Testis (tissue), 3 donors: ENCODE data around the gene KLHL29. TPM values are rescaled to one million over a fixed set of nuclear protein-coding genes. Genes with fewer than 3 reads are reported as not detected.
A peak's percentile ranks its signal among the peaks of the same experiment; 100 is the strongest.

ENCODE experiments used
- DNase-seq: peaks from one replicate; pipeline ENCODE4 v3.0.0-alpha.2; 2019
- H3K27ac ChIP-seq, 2 donors: fragments of 200-600 bp; sonication (generic); one replicate each; pipeline ENCODE4 v1.5.1; 2019
- H3K27me3 ChIP-seq: fragments of 200-600 bp; sonication (generic); one replicate; pipeline ENCODE4 v1.5.1; 2019
- H3K36me3 ChIP-seq: fragments of 200-600 bp; sonication (generic); one replicate; pipeline ENCODE4 v1.5.1; 2017; ENCODE audit warnings: low read depth; ENCODE audit errors: missing control alignments
- H3K4me1 ChIP-seq: fragments of 200-600 bp; sonication (generic); one replicate; pipeline ENCODE4 v1.5.1; 2019
- H3K4me3 ChIP-seq, 2 donors: fragments of 200-600 bp; sonication (generic); one replicate each; pipeline ENCODE4 v1.5.1; 2017 to 2019
- H3K9me3 ChIP-seq: fragments of 200-600 bp; sonication (generic); one replicate; pipeline ENCODE4 v1.5.1; 2017
- CTCF ChIP-seq, 3 experiments: fragments of 450-650 bp in 2 of 3; fragments of 200-600 bp in 1 of 3; sonication (generic) in 1 of 3; IDR thresholded peaks; one replicate each; pipeline ENCODE4 v1.5.1; 2016 to 2019; ENCODE audit warnings: antibody characterized with exemption in 3 of 3, mild to moderate bottlenecking in 2 of 3, moderate library complexity in 1 of 3
- POLR2A ChIP-seq: fragments of 450-650 bp; IDR thresholded peaks from one replicate; pipeline ENCODE4 v1.6.1; 2017; ENCODE audit warnings: antibody characterized with exemption, mild to moderate bottlenecking, moderate library complexity
- WGBS, 2 donors: methylation state at CpG; one replicate each; pipeline ENCODE4 v1.1.5; 2018; 5-methylcytosine and 5-hydroxymethylcytosine counted together
- intact Hi-C: fragments of 100-400 bp; cut with DNase I; formaldehyde crosslinking; loops from one replicate; pipeline ENCODE4 v1.15.1; 2023; ENCODE audit warnings: low total_unique reads
- polyA plus RNA-seq: library from polyadenylated mRNA; stranded (reverse); fragments of 350-450 nt; fragmentation: Illumina TruSeq; extraction: RNeasy Lipid Tissue Mini Kit (QIAGEN cat#74804); gene quantifications from one replicate; pipeline ENCODE4 v1.2.3, GENCODE V29; 2014; ENCODE audit warnings: low read depth, low replicate concordance; ENCODE audit not compliant: insufficient read depth
- total RNA-seq, 2 donors: library from RNA; depleted of rRNA; stranded (reverse); fragments of >200 nt; gene quantifications; one replicate each; pipeline ENCODE4 v1.2.3, GENCODE V29; 2016

Gene KLHL29
- total and polyA plus RNA-seq, 3 donors from 2014 or later = 3.3 to 10.9 (median 7.9) TPM

DNA sequence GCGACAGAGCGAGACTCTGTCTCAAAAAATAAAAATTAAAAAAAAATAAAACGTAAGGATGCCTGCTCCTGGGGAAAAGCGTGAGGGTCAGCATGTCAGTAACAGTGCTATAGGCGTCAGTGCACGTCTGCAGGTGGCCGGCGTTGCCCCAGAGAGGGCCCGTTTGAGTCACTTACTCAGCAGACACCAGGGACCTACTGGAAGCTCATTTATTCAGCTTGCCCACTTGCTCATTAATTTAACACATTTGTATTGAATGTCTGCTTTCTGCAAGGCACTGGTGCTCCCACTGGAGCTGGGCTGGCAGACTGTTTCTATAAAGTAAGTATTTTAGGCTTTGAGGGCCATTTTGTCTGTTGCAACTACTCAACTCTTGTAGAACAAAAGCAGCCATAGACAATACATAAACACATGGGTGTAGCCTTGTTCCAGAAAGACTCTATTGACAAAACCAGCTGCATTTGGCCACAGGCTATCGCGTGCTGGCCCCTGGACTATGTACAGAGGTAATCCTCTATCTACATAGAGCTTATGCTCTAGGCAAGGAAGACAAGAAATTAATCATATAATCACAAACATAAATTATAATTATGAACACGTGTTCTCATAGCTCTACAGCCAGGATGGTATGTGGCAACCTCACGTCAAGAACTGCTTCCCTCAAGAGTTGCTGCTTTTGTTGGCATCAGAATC is 73.2 kb downstream of the KLHL29 start:
- 94% methylated on average over 13 of the region's 13 CpGs for WGBS, 2 donors
- TF ChIP-seq POLR2A (no peak), CTCF (IDR thresholded peaks at IDR 0.05) (no peak)

GRCh38 chr2:23459032-23459431 is 74.1 kb downstream of the KLHL29 start:
- no peak for DNase-seq
- Histone ChIP-seq H3K4me3 (no peak overlapping the region), H3K27me3 (no peaks in the 10 kb centered on the region), H3K4me1 (no peaks in the 10 kb centered on the region), H3K9me3 (no peaks in the 10 kb centered on the region), H3K27ac (no peak overlapping the region), H3K36me3 (no peaks in the 10 kb centered on the region)
- intact Hi-C loops = no loop called here
- WGBS, 2 donors = 88 to 91% methylated on average over 2 of the region's 2 CpGs
- no peak for TF ChIP-seq POLR2A
- no peak for TF ChIP-seq CTCF (IDR thresholded peaks at IDR 0.05)

More for the DNA sequence above, 73.2 kb downstream of the KLHL29 start:
- Histone ChIP-seq H3K4me3 (no peak overlapping the region), H3K9me3 (no peaks in the 10 kb centered on the region), H3K27me3 (no peaks in the 10 kb centered on the region), H3K36me3 (no peaks in the 10 kb centered on the region), H3K27ac (no peak overlapping the region), H3K4me1 (no peaks in the 10 kb centered on the region)
- DNase-seq = no peak
- intact Hi-C loops = no loop called here

DNA sequence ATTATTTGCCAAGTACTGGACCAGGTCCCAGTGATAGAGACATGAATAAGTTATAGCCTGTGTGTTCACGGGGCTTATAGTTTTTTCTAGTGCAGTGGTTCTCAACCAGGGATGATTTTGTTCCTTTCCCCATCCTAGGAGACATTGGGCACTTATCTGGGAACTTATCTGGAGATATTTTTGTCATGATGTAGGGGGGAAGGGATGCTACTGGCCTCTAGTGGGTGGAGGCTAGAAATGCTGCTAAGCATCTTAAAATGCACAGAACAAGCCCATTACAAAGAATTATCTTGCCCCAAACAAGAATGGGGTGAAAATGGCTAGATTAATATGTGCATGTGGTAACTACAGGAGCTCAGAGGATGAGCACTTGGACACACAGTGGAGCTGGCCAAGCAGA is 75.2 kb downstream of the KLHL29 start:
- Histone ChIP-seq H3K27me3 (no peaks in the 10 kb centered on the region), H3K27ac (no peak overlapping the region), H3K4me3 (no peak overlapping the region), H3K36me3 (no peaks in the 10 kb centered on the region), H3K9me3 (no peaks in the 10 kb centered on the region), H3K4me1 (no peaks in the 10 kb centered on the region)
- 94 to 100% methylated on average over 1 of the region's 1 CpG for WGBS, 2 donors
- no peak for DNase-seq
- TF ChIP-seq POLR2A (no peak), CTCF (IDR thresholded peaks at IDR 0.05) (peak in 1 of 3 experiments; percentile 20)
- intact Hi-C loops = no loop called here

GRCh38 chr2:23460993-23461392 is 76.0 kb downstream of the KLHL29 start:
- Histone ChIP-seq H3K4me1 (no peaks in the 10 kb centered on the region), H3K9me3 (no peaks in the 10 kb centered on the region), H3K27ac (no peak overlapping the region), H3K36me3 (no peaks in the 10 kb centered on the region), H3K4me3 (no peak overlapping the region), H3K27me3 (no peaks in the 10 kb centered on the region)
- TF ChIP-seq CTCF (IDR thresholded peaks at IDR 0.05) (no peak), POLR2A (no peak)
- DNase-seq = no peak
- intact Hi-C loops = no loop called here
- WGBS, 2 donors = 90 to 95% methylated on average over 5 of the region's 5 CpGs

- TF ChIP-seq CTCF (IDR thresholded peaks at IDR 0.05) = no peak
- TF ChIP-seq POLR2A = no peak
Measured at GRCh38 chr2:23464156-23464555, 79.2 kb downstream of the KLHL29 start.

More at GRCh38 chr2:23464156-23464555, 79.2 kb downstream of the KLHL29 start:
- intact Hi-C loops = no loop called here
- Histone ChIP-seq H3K4me3 (no peak overlapping the region), H3K27ac (no peak overlapping the region), H3K36me3 (no peaks in the 10 kb centered on the region), H3K4me1 (no peaks in the 10 kb centered on the region), H3K9me3 (no peaks in the 10 kb centered on the region), H3K27me3 (no peaks in the 10 kb centered on the region)
- DNase-seq = no peak
- 75 to 83% methylated on average over 6 of the region's 6 CpGs for WGBS, 2 donors
